K562 (cell line): ENCODE results near the gene KSR2.

Experiments
- CHD1 ChIP-seq: fragments of 200-600 bp; sonication (generic); IDR thresholded peaks from one replicate; pipeline ENCODE4 v1.6.1; 2012; ENCODE audit warnings: mild to moderate bottlenecking, moderate library complexity, low read length, inconsistent platforms
- CHD4 ChIP-seq: fragments of 200-600 bp; sonication (generic); IDR thresholded peaks from 3 replicates; pipeline ENCODE4 v1.6.1; 2012; ENCODE audit warnings: low read depth, mild to moderate bottlenecking, mixed read lengths, low read length, inconsistent platforms; ENCODE audit not compliant: insufficient read depth, insufficient replicate concordance, poor library complexity, severe bottlenecking
- HMGN3 ChIP-seq: IDR thresholded peaks from 2 replicates; pipeline ENCODE4 v1.6.1; 2011; ENCODE audit warnings: borderline replicate concordance, low read depth, mild to moderate bottlenecking, mixed read lengths, low read length; ENCODE audit not compliant: insufficient read length; ENCODE audit errors: extremely low read depth
- MYBL2 ChIP-seq, 2 experiments: fragments of 450-650 bp in 1 of 2; sonication (generic) in 1 of 2; formaldehyde crosslinking in 1 of 2; IDR thresholded peaks; 2 replicates each; pipeline versions ENCODE4 v1.6.1 to v1.8.1; 2017 to 2022; ENCODE audit warnings: borderline replicate concordance in 1 of 2, inconsistent platforms in 1 of 2, low read depth in 1 of 2, mild to moderate bottlenecking in 1 of 2, missing genetic modification reagents in 1 of 2, moderate library complexity in 1 of 2
- NR2C2 ChIP-seq, 2 experiments: fragments of 200-800 bp in 1 of 2; sonication (Bioruptor generic) in 1 of 2; sonication (generic) in 1 of 2; formaldehyde crosslinking in 1 of 2; IDR thresholded peaks; 2 replicates each; pipeline versions ENCODE4 v1.6.1 to v1.8.0; 2016 to 2022; ENCODE audit warnings: mild to moderate bottlenecking in 1 of 2, missing compliant biosample characterization in 1 of 2, missing genetic modification characterization in 1 of 2, missing genetic modification reagents in 1 of 2
- SETDB1 ChIP-seq: IDR thresholded peaks from one replicate; pipeline ENCODE4 v1.6.1; 2012; ENCODE audit warnings: low read length, control low read depth, inconsistent platforms
- SRSF3 ChIP-seq: fragments of 200-400 bp; formaldehyde crosslinking; IDR thresholded peaks from 2 replicates; pipeline ENCODE4 v1.6.1; 2016; ENCODE audit warnings: mild to moderate bottlenecking, low read length, moderate library complexity; ENCODE audit not compliant: insufficient read depth
- THRAP3 ChIP-seq: fragments of 450-650 bp; IDR thresholded peaks from 2 replicates; pipeline ENCODE4 v1.6.1; 2016; ENCODE audit warnings: mild to moderate bottlenecking, inconsistent platforms, borderline replicate concordance
- TF ChIP-seq, protein P1 (sequence below), 2 experiments: IDR thresholded peaks; 2 replicates each; pipeline ENCODE4 v1.6.1; 2011; ENCODE audit warnings: borderline replicate concordance in 1 of 2, control low read depth in 1 of 2, low read depth in 1 of 2, low read length in 1 of 2, mild to moderate bottlenecking in 1 of 2, mixed read lengths in 1 of 2, moderate library complexity in 1 of 2; ENCODE audit not compliant: insufficient read depth in 1 of 2, insufficient read length in 1 of 2, poor library complexity in 1 of 2, severe bottlenecking in 1 of 2; ENCODE audit errors: extremely low read depth in 1 of 2
- TF ChIP-seq, protein P2 (sequence below), 2 experiments: fragments of 450-650 bp; formaldehyde crosslinking in 1 of 2; IDR thresholded peaks; 2 replicates each; pipeline versions ENCODE4 v1.4.0 to v1.6.1; 2014 to 2020; ENCODE audit warnings: mild to moderate bottlenecking in 2 of 2, borderline replicate concordance in 1 of 2, low read depth in 1 of 2
- TF ChIP-seq, protein P3 (sequence below): fragments of 150-350 bp; conservative IDR thresholded peaks from 2 replicates; pipeline ENCODE4 v1.6.1; 2014; ENCODE audit warnings: low read length

DNA sequence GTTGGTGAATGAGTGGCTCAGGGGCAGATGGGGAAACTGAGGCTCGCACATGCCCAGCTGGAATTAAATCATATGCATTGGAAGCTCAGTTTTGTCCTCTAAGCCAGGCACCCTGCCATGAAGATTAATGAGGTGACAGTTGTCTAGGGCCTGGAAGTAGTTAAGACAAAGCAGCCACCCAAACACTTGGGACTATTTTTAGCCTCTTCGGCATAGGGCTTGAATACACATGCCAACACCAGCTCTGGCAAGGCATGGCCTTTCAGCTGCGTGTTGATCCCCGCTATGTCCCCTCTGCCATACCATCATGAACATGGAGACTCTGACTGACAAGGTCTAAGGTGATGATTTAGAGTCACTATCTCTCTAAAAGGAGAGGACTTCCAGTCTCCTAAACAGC, 250.2 kb downstream of the KSR2 start:
- TF ChIP-seq MYBL2 (IDR thresholded peaks at IDR 0.05; ENCODE audit: low read depth), result no peak
- no peak for TF ChIP-seq MYBL2 (CRISPR knock-in tag; IDR thresholded peaks at IDR 0.05; ENCODE audit: borderline replicate concordance)
- TF ChIP-seq SETDB1, result no peak
- TF ChIP-seq CHD1, result no peak
- TF ChIP-seq HMGN3, result no peak
- TF ChIP-seq, protein P1, sequence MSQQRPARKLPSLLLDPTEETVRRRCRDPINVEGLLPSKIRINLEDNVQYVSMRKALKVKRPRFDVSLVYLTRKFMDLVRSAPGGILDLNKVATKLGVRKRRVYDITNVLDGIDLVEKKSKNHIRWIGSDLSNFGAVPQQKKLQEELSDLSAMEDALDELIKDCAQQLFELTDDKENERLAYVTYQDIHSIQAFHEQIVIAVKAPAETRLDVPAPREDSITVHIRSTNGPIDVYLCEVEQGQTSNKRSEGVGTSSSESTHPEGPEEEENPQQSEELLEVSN (IDR thresholded peaks at IDR 0.05; ENCODE audit: borderline replicate concordance in 1 of 2, extremely low read depth in 1 of 2, insufficient read depth in 1 of 2, insufficient read length in 1 of 2, low read depth in 1 of 2, low read length in 1 of 2, poor library complexity in 1 of 2, severe bottlenecking in 1 of 2), result no peak
- TF ChIP-seq, protein P2, sequence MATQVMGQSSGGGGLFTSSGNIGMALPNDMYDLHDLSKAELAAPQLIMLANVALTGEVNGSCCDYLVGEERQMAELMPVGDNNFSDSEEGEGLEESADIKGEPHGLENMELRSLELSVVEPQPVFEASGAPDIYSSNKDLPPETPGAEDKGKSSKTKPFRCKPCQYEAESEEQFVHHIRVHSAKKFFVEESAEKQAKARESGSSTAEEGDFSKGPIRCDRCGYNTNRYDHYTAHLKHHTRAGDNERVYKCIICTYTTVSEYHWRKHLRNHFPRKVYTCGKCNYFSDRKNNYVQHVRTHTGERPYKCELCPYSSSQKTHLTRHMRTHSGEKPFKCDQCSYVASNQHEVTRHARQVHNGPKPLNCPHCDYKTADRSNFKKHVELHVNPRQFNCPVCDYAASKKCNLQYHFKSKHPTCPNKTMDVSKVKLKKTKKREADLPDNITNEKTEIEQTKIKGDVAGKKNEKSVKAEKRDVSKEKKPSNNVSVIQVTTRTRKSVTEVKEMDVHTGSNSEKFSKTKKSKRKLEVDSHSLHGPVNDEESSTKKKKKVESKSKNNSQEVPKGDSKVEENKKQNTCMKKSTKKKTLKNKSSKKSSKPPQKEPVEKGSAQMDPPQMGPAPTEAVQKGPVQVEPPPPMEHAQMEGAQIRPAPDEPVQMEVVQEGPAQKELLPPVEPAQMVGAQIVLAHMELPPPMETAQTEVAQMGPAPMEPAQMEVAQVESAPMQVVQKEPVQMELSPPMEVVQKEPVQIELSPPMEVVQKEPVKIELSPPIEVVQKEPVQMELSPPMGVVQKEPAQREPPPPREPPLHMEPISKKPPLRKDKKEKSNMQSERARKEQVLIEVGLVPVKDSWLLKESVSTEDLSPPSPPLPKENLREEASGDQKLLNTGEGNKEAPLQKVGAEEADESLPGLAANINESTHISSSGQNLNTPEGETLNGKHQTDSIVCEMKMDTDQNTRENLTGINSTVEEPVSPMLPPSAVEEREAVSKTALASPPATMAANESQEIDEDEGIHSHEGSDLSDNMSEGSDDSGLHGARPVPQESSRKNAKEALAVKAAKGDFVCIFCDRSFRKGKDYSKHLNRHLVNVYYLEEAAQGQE (IDR thresholded peaks at IDR 0.05; ENCODE audit: borderline replicate concordance), result no peak
- TF ChIP-seq, protein P2 (CRISPR knock-in tag; IDR thresholded peaks at IDR 0.05; ENCODE audit: low read depth), result no peak
- TF ChIP-seq, protein P3, sequence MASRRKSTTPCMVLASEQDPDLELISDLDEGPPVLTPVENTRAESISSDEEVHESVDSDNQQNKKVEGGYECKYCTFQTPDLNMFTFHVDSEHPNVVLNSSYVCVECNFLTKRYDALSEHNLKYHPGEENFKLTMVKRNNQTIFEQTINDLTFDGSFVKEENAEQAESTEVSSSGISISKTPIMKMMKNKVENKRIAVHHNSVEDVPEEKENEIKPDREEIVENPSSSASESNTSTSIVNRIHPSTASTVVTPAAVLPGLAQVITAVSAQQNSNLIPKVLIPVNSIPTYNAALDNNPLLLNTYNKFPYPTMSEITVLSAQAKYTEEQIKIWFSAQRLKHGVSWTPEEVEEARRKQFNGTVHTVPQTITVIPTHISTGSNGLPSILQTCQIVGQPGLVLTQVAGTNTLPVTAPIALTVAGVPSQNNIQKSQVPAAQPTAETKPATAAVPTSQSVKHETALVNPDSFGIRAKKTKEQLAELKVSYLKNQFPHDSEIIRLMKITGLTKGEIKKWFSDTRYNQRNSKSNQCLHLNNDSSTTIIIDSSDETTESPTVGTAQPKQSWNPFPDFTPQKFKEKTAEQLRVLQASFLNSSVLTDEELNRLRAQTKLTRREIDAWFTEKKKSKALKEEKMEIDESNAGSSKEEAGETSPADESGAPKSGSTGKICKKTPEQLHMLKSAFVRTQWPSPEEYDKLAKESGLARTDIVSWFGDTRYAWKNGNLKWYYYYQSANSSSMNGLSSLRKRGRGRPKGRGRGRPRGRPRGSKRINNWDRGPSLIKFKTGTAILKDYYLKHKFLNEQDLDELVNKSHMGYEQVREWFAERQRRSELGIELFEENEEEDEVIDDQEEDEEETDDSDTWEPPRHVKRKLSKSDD, result no peak
- no peak for TF ChIP-seq NR2C2 (CRISPR knock-in tag; IDR thresholded peaks at IDR 0.05)
- no peak for TF ChIP-seq NR2C2 (tag; IDR thresholded peaks at IDR 0.05)
- no peak for TF ChIP-seq SRSF3
- TF ChIP-seq THRAP3, result no peak
- TF ChIP-seq CHD4, result no peak
